NB4 (cell line): ENCODE measurements around the gene CNNM1.

Source experiments
- DNase-seq: peaks from one replicate; pipeline ENCODE4 v3.0.0; 2010; ENCODE audit warnings: low read depth
- H3K4me3 ChIP-seq: one replicate; pipeline ENCODE4 v1.5.1; 2011; ENCODE audit warnings: mild to moderate bottlenecking, low read depth, low read length, moderate library complexity
- MYC ChIP-seq: IDR thresholded peaks from 2 replicates; pipeline ENCODE4 v1.6.1; 2011; ENCODE audit warnings: low read depth, low read length
- POLR2A ChIP-seq: IDR thresholded peaks from 2 replicates; pipeline ENCODE4 v1.6.1; 2011; ENCODE audit warnings: mild to moderate bottlenecking; ENCODE audit not compliant: insufficient read length; ENCODE audit errors: extremely low read depth
- TF ChIP-seq, protein P1 (sequence below): IDR thresholded peaks from 2 replicates; pipeline ENCODE4 v1.6.1; 2011; ENCODE audit warnings: low read depth, low read length
- TF ChIP-seq, protein P2 (sequence below): IDR thresholded peaks from one replicate; pipeline ENCODE4 v1.5.1; 2012; ENCODE audit warnings: low read depth, low read length

The CNNM1 gene

DNA sequence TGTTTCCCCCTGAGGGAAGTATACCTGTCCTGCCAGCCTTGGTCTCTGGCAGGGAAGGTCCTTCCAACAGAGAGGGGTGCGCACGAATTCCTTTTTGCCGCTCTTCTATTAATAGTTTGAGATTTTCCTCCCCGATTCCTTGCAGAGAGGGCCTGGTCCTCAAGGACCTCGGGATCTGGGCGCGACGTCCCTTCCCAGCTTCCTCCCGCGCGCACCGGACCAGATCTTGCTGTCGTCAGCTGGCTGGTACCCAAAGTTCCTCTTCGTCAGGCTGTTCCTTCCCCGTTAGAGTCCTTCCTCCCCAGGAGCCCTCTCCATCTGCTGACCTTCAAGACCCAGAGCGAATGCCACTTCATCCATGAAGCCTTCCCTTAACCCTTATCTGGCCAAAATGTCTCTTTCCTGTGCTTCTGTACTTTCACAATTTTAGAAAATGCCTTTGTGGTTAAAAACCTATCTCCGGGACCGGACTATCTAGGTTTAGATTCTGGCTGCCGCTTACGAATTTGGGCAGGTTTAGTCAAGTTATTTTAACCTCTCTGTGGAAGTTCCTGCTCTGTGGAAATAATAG is 102.1 kb downstream of the CNNM1 start:
- peak; percentile 76 for DNase-seq
- TF ChIP-seq POLR2A = no peak
- TF ChIP-seq, protein P1, sequence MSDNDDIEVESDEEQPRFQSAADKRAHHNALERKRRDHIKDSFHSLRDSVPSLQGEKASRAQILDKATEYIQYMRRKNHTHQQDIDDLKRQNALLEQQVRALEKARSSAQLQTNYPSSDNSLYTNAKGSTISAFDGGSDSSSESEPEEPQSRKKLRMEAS = no peak
- TF ChIP-seq, protein P2, sequence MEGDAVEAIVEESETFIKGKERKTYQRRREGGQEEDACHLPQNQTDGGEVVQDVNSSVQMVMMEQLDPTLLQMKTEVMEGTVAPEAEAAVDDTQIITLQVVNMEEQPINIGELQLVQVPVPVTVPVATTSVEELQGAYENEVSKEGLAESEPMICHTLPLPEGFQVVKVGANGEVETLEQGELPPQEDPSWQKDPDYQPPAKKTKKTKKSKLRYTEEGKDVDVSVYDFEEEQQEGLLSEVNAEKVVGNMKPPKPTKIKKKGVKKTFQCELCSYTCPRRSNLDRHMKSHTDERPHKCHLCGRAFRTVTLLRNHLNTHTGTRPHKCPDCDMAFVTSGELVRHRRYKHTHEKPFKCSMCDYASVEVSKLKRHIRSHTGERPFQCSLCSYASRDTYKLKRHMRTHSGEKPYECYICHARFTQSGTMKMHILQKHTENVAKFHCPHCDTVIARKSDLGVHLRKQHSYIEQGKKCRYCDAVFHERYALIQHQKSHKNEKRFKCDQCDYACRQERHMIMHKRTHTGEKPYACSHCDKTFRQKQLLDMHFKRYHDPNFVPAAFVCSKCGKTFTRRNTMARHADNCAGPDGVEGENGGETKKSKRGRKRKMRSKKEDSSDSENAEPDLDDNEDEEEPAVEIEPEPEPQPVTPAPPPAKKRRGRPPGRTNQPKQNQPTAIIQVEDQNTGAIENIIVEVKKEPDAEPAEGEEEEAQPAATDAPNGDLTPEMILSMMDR = no peak
- TF ChIP-seq MYC = peak; percentile 28
- H3K4me3 ChIP-seq = peak overlapping the region; percentile 95

DNA sequence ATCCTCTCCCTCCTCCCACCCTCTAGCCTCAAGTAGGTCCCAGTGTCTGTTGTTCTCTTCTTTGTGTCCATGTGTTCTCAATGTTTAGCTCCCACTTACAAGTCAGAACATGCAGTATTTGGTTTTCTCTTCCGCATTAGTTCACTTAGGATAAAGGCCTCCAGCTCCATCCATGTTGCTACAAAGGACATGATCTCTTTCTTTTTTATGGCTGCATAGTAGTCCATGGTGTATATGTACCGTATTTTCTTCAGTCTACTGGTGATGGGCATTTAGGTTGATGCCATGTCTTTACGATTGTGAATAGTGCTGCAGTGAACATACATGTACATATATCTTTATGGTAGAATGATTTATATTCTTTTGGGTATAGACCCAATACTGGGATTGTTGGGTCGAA is 102.9 kb downstream of the CNNM1 start:
- no peak for DNase-seq
- peak overlapping the region; percentile 95 for H3K4me3 ChIP-seq
- TF ChIP-seq, protein P1 = no peak
- TF ChIP-seq POLR2A (no peak), MYC (no peak)
- TF ChIP-seq, protein P2 = no peak

DNA sequence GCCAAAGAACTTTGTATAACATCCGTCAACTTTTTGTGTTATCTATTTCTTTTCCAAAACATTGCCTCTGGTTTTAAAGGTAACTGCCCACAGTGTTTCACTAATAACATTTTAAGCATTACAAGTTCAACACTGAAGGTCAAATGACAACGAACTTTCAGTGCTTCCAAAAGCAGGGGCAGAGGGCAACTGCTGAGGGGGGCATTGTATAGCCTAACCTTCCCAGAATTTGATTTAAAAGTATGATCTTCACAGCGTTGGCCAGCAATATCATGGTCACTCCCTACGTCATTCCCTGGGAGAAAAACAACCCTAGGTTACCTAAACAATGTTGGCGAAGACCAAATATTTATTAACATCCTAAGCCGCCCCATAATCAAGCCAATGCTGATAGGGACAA is 103.7 kb downstream of the CNNM1 start:
- H3K4me3 ChIP-seq = no peak overlapping the region
- DNase-seq = no peak
- no peak for TF ChIP-seq POLR2A
- TF ChIP-seq, protein P1 = no peak
- TF ChIP-seq MYC = no peak
- TF ChIP-seq, protein P2 = no peak

DNA sequence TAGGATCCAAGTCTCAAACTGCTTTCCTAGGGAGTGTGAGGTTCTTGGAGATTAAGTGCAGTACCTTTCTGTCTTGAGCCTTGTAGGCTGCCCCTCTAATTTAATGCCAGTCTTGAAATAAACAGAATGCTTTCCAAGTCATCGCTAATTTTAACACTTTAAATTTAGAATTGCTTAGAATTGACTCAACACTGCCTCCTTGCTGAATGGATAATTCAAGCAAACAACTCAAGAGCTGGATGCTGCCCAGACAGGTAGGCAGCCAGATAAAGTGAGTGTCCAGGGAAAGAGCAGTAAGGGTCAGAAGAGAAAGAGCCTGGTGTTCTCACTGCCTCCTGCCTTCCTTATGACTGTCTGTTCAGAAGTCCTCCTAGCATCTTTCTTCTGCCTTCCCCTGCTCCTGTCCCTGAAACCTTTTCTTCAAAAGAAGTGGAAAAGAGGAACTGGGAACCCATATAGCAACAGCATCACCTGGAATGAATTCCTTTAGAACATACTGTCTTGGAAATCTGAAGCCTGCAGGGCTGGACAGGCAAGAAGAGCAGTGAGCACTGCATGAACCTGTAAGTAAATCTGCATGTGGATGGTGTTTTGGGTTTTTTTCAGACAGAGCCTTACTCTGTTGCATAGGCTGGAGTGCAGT is 104.3 kb downstream of the CNNM1 start:
- H3K4me3 ChIP-seq = no peak overlapping the region
- DNase-seq = peak; percentile 7
- TF ChIP-seq MYC = no peak
- TF ChIP-seq POLR2A = no peak
- TF ChIP-seq, protein P1 = no peak
- TF ChIP-seq, protein P2 = no peak

DNA sequence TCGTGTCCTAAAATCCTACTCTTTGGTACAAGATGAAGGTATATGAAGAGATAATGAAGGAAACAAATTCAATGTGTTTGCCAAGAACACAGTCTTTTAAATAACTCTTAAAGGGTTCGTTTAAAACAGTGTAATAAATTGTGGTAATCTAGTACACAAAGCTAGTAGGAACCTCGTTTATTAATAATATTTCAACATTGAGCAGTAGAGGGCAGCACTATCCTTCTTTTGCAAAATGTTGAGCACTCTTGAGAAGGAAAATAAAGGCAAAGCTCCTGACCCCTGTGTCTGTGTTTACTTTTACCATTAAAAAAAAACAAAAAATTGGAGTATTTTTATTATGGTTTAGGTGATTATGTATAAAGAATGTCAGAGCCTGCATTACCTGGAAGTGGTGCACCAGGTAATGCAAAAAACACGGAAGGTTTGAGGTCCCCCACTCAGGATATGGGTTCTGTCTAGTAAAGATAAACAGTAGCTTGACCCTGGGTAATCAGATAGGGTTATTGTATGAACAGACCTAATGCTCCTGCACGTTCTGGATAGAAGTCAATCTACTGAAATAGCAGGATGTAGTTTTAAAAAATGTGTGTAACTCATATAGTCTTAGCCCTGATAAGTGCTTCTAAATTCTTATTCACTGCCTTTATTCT is 107.0 kb downstream of the CNNM1 start:
- no peak for TF ChIP-seq MYC
- TF ChIP-seq, protein P2 = peak; percentile 36
- TF ChIP-seq, protein P1 = no peak
- no peak for TF ChIP-seq POLR2A
- DNase-seq = peak; percentile 70
- no peak overlapping the region for H3K4me3 ChIP-seq
